GM15510 (cell line): ENCODE measurements around the gene CRYGB.

ENCODE experiments used
- POLR2A ChIP-seq: IDR thresholded peaks from 3 replicates; pipeline ENCODE4 v1.6.1; 2011; ENCODE audit warnings: borderline replicate concordance; ENCODE audit not compliant: insufficient read length; ENCODE audit errors: extremely low read depth

CRYGB gene

GRCh38 chr2:208164951-208165755 is 19.2 kb upstream of the CRYGB start:
- TF ChIP-seq POLR2A = no peak

DNA sequence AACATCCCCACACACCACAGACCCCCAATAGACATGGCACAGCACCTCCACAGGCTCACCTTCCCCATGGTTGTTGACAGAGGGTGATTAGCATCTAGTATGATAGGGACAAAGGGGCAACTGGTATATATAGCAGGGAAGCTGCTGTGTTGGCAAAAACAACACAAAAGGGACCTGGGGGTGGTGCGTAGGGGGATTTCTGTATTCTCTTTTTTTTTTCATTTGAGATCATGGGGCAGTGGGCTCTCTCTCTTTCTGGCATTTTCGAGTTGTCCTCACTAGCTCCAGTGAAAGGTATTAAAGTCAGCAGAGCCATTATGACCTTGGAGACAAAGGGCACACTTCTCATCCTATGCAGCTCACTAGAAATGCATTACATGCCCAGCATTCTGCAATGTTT is 17.5 kb upstream of the CRYGB start, which contains the start of gene CRYGA:
TSS of gene CRYGA (minus strand) at position 101 of the 400 bp plus-strand sequence. CDS start at position 68, 33 bp downstream.
- no peak for TF ChIP-seq POLR2A

GRCh38 chr2:208156439-208156838 is 10.5 kb upstream of the CRYGB start:
- no peak for TF ChIP-seq POLR2A

DNA sequence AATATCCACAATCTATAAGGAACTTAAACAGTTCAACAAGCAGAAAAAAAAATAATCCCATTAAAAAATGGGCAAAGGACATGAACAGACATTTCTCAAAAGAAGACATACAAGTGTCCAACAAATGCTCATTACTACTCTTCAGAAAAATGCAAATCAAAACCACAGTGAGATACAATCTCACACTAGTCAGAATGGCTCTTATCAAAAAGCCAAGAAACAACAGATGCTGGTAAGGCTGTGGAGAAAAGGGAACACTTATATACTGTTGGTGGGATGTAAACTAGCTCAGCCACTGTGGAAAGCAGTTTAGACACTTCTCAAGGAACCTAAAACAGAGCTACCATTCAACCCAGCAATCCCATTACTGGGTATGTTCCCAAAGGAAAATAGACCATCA is 7.2 kb upstream of the CRYGB start:
- TF ChIP-seq POLR2A = no peak

DNA sequence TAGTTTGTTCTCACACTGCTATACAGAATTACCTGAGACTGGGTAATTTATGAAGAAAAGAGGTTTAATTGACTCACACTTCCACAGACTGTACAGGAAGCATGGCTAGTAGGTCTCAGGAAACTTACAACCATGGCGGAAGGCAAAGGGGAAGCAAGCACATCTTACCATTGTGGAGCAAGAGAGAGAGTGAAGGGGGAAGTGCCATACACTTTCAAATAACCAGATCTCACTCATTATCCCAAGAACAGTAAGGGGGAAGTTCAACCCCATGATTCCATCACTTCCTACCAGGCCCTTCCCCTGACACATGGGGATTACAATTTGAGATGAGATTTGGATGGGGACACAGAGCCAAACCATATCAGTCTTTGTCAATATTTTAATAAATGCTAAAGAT is 5.0 kb upstream of the CRYGB start:
- no peak for TF ChIP-seq POLR2A

DNA sequence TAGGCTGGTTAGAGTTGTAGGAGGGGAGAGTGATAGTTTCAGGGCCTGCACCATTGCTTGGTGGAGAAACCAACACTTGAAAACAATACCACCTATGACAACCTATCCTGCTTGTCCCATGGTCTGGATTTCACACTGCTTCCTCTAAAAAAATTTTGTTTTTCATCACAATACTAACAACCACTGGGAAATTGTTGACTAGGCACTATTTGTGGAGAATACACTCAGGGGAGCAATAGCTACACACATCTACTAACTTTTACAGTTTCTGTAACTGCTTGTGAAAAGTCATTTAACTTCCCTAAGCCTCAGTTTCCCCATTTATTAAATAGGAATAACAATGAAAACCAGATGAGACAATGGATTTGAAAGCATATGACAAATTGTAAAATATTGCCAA is 4.1 kb upstream of the CRYGB start:
- no peak for TF ChIP-seq POLR2A

DNA sequence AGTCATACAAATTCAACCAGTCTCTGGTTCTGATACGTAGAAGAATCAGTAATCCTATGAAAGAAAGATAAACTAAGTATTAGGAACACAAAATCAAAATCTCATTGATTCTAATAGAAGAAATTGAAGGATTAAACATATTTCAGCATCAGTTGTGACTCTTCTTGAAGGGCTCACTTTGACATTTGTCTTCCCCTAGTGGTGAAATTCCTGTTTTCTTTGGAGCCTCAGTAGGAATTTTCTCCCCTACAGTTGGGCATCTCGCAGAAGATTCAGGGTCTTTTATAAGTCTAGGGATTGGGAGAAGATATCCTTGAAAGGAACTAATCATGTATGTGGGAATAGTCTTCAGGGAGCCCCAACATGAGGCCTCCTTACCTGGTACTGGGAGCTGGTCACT is 2.8 kb upstream of the CRYGB start:
- TF ChIP-seq POLR2A = no peak

DNA sequence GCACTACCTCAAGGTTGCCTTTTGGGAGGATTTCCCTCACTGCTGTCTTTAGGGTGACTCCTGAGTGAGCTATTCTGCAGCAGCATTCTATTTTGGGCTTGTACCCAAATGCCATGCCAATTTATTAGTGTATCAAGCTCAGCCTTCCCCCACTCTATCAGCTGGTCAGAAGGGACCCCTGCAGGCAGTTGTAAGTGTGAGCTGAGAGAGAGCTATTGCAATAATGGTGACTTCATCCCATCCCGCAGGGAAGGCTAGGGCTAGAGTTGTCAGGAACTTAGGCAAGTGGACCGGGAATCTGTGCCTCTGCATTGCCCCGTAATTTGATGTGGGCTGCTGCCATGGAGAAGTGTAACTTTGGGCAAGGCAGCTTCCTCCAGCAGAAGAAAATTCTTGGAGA is 1.8 kb upstream of the CRYGB start:
- no peak for TF ChIP-seq POLR2A

GRCh38 chr2:208147008-208147407 is 1.1 kb upstream of the CRYGB start:
- TF ChIP-seq POLR2A = no peak

- no peak for TF ChIP-seq POLR2A
Measured at GRCh38 chr2:208142925-208143799, 2.8 kb downstream of the CRYGB start.

DNA sequence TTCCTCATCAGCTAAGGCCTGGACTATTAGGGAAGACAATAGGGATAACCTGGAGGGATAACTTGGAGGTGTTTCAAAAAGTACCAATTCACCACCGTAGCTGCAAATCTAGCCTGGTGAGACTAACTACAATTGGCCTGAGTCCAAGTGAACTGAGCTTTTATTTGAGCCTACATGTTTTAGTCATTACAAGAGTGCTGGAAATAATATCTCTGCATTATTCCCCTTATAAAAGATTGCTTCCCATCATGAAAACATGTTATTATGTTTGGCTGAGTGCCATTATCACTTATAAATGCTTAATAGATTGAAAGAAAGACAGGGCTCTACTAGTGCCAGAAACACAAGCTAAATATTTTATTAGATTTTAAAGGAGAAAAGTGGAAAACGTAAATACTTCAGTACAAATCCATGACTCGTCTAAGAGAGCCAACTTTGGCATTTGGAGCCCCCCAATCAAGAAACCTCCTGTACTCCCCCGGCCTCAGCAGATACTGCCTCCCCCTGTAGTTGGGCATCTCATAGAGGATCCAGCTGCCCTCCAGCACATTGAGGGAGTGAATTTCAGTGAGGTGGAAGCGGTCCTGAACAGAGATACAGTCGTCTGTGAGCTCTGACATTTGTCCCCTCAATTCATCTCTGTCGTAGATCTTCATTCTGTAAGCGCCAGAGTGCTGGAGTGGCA is 3.6 kb downstream of the CRYGB start:
- no peak for TF ChIP-seq POLR2A

DNA sequence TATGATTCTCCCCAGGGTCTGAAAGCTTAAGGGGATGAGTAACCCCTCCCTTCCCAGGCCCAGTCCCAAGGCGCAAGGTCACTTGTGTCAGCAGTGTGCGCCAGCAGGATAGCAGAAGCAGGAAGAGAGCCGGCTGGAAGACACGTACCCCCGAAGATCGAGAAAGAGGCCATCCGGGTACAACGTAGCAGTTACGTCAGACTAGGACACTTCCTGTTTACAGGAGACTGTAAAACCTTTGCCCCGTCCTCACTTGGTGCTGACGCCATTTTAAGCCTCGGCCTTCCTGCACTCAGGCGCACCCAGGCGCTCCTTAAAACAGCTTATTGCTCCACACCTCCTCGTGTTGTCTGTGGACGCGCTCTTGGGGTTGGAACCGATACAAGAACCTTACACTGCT is 6.5 kb downstream of the CRYGB start:
- TF ChIP-seq POLR2A = no peak

DNA sequence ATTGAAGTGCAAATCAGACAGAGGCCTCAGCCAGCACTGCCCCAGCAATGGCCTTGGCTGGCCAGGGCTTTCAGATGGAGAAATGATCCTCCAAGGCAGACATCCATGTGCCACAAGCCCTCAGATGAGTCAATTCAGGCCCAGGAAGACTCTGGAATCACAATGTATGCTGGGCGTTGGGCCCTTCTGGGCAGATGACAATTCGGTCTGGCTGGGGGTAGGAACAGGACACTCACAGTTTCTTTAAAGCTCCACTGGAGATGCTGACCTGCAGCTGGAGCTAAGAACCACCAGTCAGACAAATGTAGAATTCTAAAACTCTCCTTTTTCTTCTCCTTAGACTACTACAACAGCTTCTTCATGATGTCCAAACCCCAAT is 9.3 kb downstream of the CRYGB start:
- no peak for TF ChIP-seq POLR2A

GRCh38 chr2:208135794-208136715 is 9.9 kb downstream of the CRYGB start:
- TF ChIP-seq POLR2A = no peak
